Immature natural killer cell (primary cell): ENCODE measurements around the gene MXRA8. TPM values are rescaled to one million over a fixed set of nuclear protein-coding genes. Genes with fewer than 3 reads are reported as not detected.
"Not testable (repeated sequence)": the region's sequence is repeated elsewhere in the genome, so short reads cannot be mapped to it uniquely, and the experiment has no call there.

ENCODE experiments used
- DNase-seq, 3 donors: peaks; one replicate each; pipeline ENCODE4 v3.0.0; 2022; ENCODE audit warnings: mixed read lengths in 1 of 3
- H3K27ac Mint-ChIP-seq, 6 donors: one replicate each; pipeline ENCODE4 v1.8.0; 2020; ENCODE audit warnings: mixed read lengths in 6 of 6, mild to moderate bottlenecking in 5 of 6, inconsistent platforms in 4 of 6, moderate library complexity in 3 of 6
- H3K27me3 Mint-ChIP-seq, 3 donors: one replicate each; pipeline ENCODE4 v1.8.0; 2020 to 2021; ENCODE audit warnings: low read depth in 3 of 3, mild to moderate bottlenecking in 3 of 3, mixed read lengths in 3 of 3, moderate library complexity in 3 of 3, inconsistent platforms in 1 of 3
- H3K36me3 Mint-ChIP-seq, 3 donors: one replicate each; pipeline ENCODE4 v1.8.0; 2020; ENCODE audit warnings: mixed read lengths in 3 of 3, inconsistent platforms in 2 of 3, mild to moderate bottlenecking in 2 of 3
- H3K4me1 Mint-ChIP-seq, 2 donors: one replicate each; pipeline ENCODE4 v1.8.0; 2020; ENCODE audit warnings: inconsistent platforms in 2 of 2, mild to moderate bottlenecking in 2 of 2, mixed read lengths in 2 of 2, moderate library complexity in 1 of 2
- H3K4me3 Mint-ChIP-seq, 5 donors: one replicate each; pipeline ENCODE4 v1.8.0; 2020; ENCODE audit warnings: mild to moderate bottlenecking in 5 of 5, mixed read lengths in 5 of 5, inconsistent platforms in 3 of 5, moderate library complexity in 3 of 5
- H3K9me3 Mint-ChIP-seq, 6 donors: one replicate each; pipeline ENCODE4 v1.8.0; 2020; ENCODE audit warnings: mild to moderate bottlenecking in 6 of 6, mixed read lengths in 6 of 6, inconsistent platforms in 4 of 6, moderate library complexity in 3 of 6
- polyA plus RNA-seq, 3 donors: library from polyadenylated mRNA; unstranded; fragments of 300-500 nt; fragmentation: Illumina TruSeq; gene quantifications; one replicate each; pipeline ENCODE4 v1.2.3, GENCODE V29; 2021

The MXRA8 gene
- polyA plus RNA-seq, 3 donors from 2014 or later: not detected

DNA sequence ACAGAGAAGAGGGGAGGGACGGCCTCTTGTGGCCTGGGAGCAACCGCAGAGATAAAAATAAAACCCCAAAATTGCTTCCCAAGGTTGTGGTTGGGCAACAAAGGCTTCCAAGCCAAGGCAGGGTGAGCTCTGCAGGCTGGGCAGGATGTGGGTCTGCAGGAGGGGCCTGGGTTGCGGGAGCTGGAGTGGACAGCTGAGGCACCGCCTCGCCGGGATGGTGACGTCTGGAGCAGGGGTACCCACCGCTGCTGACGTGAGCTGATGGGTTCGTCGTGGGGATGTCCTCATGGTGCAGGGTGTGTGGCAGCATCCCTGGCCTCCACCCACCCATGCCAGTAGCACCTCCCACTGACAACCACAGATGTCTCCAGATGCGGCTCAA lies 13.0 kb upstream of the MXRA8 start:
- DNase-seq: peak; percentile 83
- no peaks in the 10 kb centered on the region for H3K9me3 Mint-ChIP-seq
- peaks cover 12 to 32% of the 10 kb centered on the region in 2 donors for H3K4me1 Mint-ChIP-seq
- H3K27me3 Mint-ChIP-seq: peaks cover 4 to 11% (median 6%) of the 10 kb centered on the region in 3 donors
- peak overlapping the region in 5 of 6 donors; percentile 45 to 71 (median 62) for H3K27ac Mint-ChIP-seq
- H3K4me3 Mint-ChIP-seq: peak overlapping the region; percentile 14 to 52 (median 21)
- no peaks in the 10 kb centered on the region for H3K36me3 Mint-ChIP-seq

- no peak overlapping the region for H3K4me3 Mint-ChIP-seq
- H3K27me3 Mint-ChIP-seq: peaks cover 4 to 11% (median 6%) of the 10 kb centered on the region in 3 donors
- peaks cover 12 to 32% of the 10 kb centered on the region in 2 donors for H3K4me1 Mint-ChIP-seq
- H3K36me3 Mint-ChIP-seq: no peaks in the 10 kb centered on the region
- no peak for DNase-seq
- H3K27ac Mint-ChIP-seq: peak overlapping the region in 2 of 6 donors; percentile 61 to 62
- no peaks in the 10 kb centered on the region for H3K9me3 Mint-ChIP-seq
These were observed 12.5 kb upstream of the MXRA8 start for GRCh38 chr1:1370771-1371300.

GRCh38 chr1:1370094-1370493 lies 11.7 kb upstream of the MXRA8 start:
- peak overlapping the region in 1 of 5 donors; percentile 30 for H3K4me3 Mint-ChIP-seq
- H3K27me3 Mint-ChIP-seq, H3K9me3 Mint-ChIP-seq, H3K36me3 Mint-ChIP-seq, DNase-seq: not testable (repeated sequence)
- H3K27ac Mint-ChIP-seq: peak overlapping the region in 1 of 6 donors; percentile 61
- H3K4me1 Mint-ChIP-seq: peaks cover 6 to 26% of the 10 kb centered on the region in 2 donors

GRCh38 chr1:1367315-1367714 lies 9.0 kb upstream of the MXRA8 start:
- Mint-ChIP-seq H3K9me3 (no peaks in the 10 kb centered on the region), H3K36me3 (no peaks in the 10 kb centered on the region), H3K4me1 (peaks cover 0 to 12% of the 10 kb centered on the region in 2 donors), H3K27me3 (peaks cover 3 to 5% (median 4%) of the 10 kb centered on the region in 3 donors), H3K27ac (no peak overlapping the region), H3K4me3 (no peak overlapping the region)
- DNase-seq: no peak

GRCh38 chr1:1366699-1367066 lies 8.3 kb upstream of the MXRA8 start:
- Mint-ChIP-seq H3K36me3 (no peaks in the 10 kb centered on the region), H3K27ac (no peak overlapping the region), H3K4me3 (no peak overlapping the region), H3K27me3 (peaks cover 3 to 5% (median 4%) of the 10 kb centered on the region in 3 donors), H3K4me1 (peaks cover 0 to 7% of the 10 kb centered on the region in 2 donors), H3K9me3 (no peaks in the 10 kb centered on the region)
- DNase-seq: no peak

- H3K4me1 Mint-ChIP-seq: peaks cover 0 to 3% of the 10 kb centered on the region in 2 donors
- H3K36me3 Mint-ChIP-seq: no peaks in the 10 kb centered on the region
These were observed 7.7 kb upstream of the MXRA8 start for GRCh38 chr1:1365875-1366698.

GRCh38 chr1:1364266-1364665 lies 5.9 kb upstream of the MXRA8 start:
- no peak overlapping the region for H3K4me3 Mint-ChIP-seq

More at GRCh38 chr1:1365875-1366698, 7.7 kb upstream of the MXRA8 start:
- no peak for DNase-seq
- no peaks in the 10 kb centered on the region for H3K9me3 Mint-ChIP-seq
- H3K27me3 Mint-ChIP-seq: peaks cover 0 to under 1% (median 0%) of the 10 kb centered on the region in 3 donors
- no peak overlapping the region for H3K4me3 Mint-ChIP-seq
- H3K27ac Mint-ChIP-seq: no peak overlapping the region

GRCh38 chr1:1361982-1362423 lies 3.6 kb upstream of the MXRA8 start:
- Mint-ChIP-seq H3K36me3 (no peaks in the 10 kb centered on the region), H3K27ac (no peak overlapping the region)

More at GRCh38 chr1:1364266-1364665, 5.9 kb upstream of the MXRA8 start:
- DNase-seq: no peak
- Mint-ChIP-seq H3K36me3 (no peaks in the 10 kb centered on the region), H3K4me1 (no peaks in the 10 kb centered on the region), H3K27me3 (peaks cover 0 to 1% (median 0%) of the 10 kb centered on the region in 3 donors), H3K9me3 (no peaks in the 10 kb centered on the region), H3K27ac (no peak overlapping the region)

GRCh38 chr1:1361233-1361981 lies 3.1 kb upstream of the MXRA8 start:
- Mint-ChIP-seq H3K4me3 (no peak overlapping the region), H3K27me3 (peaks cover 2 to 5% (median 5%) of the 10 kb centered on the region in 3 donors), H3K27ac (no peak overlapping the region), H3K9me3 (no peaks in the 10 kb centered on the region), H3K36me3 (no peaks in the 10 kb centered on the region), H3K4me1 (no peaks in the 10 kb centered on the region)
- no peak for DNase-seq

More at GRCh38 chr1:1361982-1362423, 3.6 kb upstream of the MXRA8 start:
- H3K4me1 Mint-ChIP-seq: no peaks in the 10 kb centered on the region
- peaks cover 2 to 5% (median 5%) of the 10 kb centered on the region in 3 donors for H3K27me3 Mint-ChIP-seq
- no peak overlapping the region for H3K4me3 Mint-ChIP-seq
- DNase-seq: no peak
- H3K9me3 Mint-ChIP-seq: no peaks in the 10 kb centered on the region

DNA sequence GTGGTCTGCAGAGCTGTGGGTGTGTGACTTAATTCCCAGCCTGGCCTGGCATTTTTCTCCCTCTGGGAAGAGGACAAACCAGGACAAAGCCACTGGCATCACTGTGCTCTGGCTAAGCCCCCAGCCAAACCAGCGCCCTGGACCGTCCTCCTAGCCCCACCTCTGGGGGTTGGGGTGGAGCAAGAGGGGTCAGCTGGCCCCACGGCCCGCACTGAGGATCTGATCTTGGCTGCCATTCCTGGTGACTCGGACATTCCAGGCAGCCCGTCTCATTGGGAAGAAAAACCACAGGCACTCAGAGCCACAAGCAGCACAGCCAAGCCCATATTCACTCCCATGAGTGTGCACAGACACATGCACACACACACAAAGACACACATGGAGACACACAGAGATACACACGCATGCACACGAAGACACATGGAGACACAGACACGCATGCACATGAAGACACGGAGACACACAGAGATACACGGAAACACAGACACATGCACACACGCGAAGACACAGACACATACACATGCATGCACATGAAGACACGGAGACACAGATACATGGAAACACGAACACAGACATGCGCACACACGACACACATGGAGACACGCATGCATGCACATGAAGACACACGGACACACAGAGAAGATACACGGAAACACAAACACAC lies 2.3 kb upstream of the MXRA8 start:
- Mint-ChIP-seq H3K9me3 (no peaks in the 10 kb centered on the region), H3K4me3 (no peak overlapping the region), H3K4me1 (no peaks in the 10 kb centered on the region), H3K27me3 (peaks cover 2 to 5% (median 5%) of the 10 kb centered on the region in 3 donors), H3K27ac (no peak overlapping the region), H3K36me3 (no peaks in the 10 kb centered on the region)
- no peak for DNase-seq

DNA sequence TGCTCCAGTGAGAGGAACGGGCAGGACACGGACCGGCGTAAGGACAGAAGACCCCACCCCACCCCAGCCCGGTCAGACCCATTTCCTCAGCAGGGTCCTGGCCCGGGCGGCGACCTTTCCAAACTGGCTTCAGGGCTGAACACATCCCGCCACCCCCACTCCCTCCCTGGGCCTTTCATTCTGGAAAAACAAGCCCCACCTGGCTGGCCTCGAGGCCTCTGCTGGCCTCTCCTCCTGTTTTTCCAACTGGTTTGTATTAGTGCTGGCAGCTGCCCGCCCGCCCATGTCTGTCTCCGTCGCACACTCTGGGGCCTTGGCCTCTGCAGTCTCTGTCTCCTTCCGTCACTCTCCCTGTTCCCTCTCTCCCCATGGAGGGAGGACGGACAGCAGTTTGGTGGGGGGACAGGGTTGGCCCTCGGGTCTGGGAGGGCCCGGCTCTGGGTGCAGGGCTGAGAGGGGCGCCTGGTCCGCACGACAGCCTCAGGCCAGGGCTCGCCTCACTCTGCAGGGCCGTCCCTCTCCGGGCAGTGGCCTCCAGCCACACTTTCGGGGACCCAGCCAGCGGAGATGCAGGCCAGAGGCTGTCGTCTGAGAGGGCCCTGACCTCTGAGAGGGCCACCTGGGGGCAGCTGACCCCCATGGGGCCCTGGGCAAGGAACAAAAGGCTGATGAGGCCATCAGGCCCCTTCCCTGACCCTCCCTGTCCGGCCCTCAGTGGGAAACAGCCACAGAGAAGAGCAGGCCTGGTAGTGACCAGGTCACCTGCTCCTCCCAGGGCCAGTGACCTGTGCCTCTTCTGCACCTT lies 1.5 kb upstream of the MXRA8 start:
- no peaks in the 10 kb centered on the region for H3K4me1 Mint-ChIP-seq
- H3K4me3 Mint-ChIP-seq: no peak overlapping the region
- no peak for DNase-seq
- H3K27ac Mint-ChIP-seq: no peak overlapping the region
- no peaks in the 10 kb centered on the region for H3K36me3 Mint-ChIP-seq
- H3K9me3 Mint-ChIP-seq: no peaks in the 10 kb centered on the region
- H3K27me3 Mint-ChIP-seq: peaks cover 2 to 5% (median 5%) of the 10 kb centered on the region in 3 donors

- Mint-ChIP-seq H3K36me3 (no peaks in the 10 kb centered on the region), H3K4me1 (no peaks in the 10 kb centered on the region), H3K4me3 (no peak overlapping the region), H3K9me3 (no peaks in the 10 kb centered on the region), H3K27ac (peak overlapping the region in 1 of 6 donors; percentile 24), H3K27me3 (peaks cover 2 to 5% (median 5%) of the 10 kb centered on the region in 3 donors)
- DNase-seq: no peak
These were observed 931 bp upstream of the MXRA8 start for GRCh38 chr1:1359308-1359663.

- Mint-ChIP-seq H3K4me3 (no peak overlapping the region), H3K4me1 (peaks cover 0 to 2% of the 10 kb centered on the region in 2 donors), H3K27me3 (peaks cover 2 to 5% (median 5%) of the 10 kb centered on the region in 3 donors), H3K27ac (no peak overlapping the region), H3K36me3 (no peaks in the 10 kb centered on the region), H3K9me3 (no peaks in the 10 kb centered on the region)
- no peak for DNase-seq
These were observed 403 bp downstream of the MXRA8 start for GRCh38 chr1:1357871-1358432.
